GM21360 (cell line): ENCODE measurements around the gene CCND1.
"Not testable (repeated sequence)": the region's sequence is repeated elsewhere in the genome, so short reads cannot be mapped to it uniquely, and the experiment has no call there.

Experiments
- ATAC-seq: cut with Tn5 transposase; IDR thresholded peaks from one replicate; pipeline ENCODE4 v1.9.1; 2021; ENCODE audit warnings: mild to moderate bottlenecking, moderate library complexity; ENCODE audit not compliant: unreplicated experiment

The CCND1 gene

DNA sequence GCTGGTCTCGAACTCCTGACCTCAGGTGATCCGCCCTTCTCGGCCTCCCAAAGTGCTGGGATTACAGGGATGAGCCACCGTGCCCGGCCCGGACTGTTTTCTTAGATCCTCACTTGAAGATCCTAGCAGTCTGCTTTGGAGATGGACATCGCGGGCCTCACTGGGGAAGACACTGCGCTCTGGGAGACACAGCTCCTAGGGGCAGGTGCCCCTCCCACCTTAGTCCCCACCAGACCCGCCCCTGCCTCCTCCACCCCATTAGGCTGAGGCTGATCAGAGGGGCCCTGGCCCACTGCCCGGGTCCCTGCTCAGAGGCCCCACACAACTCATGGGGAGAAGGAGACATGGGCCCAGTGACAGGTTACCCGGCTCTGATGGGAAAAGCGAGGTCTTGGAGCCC, 45.5 kb downstream of the CCND1 start:
- no peak for ATAC-seq

DNA sequence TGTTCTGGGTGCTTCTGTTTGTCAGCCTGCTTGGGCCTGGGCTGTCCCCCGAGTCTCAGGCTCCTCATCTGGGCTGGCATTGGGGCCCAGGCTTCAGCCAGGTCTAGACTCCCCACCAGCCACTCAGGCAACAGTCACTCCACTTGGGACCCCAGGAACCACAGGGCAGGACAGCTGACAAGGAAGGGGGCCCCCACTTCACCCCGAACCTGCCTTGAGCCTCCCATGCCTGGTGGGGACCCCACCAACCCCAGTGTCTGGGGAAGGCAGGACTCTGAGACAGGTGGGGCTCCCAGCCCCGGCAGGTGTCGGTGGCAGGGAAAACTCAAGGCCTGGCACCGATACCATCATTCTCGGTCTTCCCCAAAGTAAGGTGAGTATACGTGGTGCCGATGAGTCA, 45.9 kb downstream of the CCND1 start:
- ATAC-seq = no peak

DNA sequence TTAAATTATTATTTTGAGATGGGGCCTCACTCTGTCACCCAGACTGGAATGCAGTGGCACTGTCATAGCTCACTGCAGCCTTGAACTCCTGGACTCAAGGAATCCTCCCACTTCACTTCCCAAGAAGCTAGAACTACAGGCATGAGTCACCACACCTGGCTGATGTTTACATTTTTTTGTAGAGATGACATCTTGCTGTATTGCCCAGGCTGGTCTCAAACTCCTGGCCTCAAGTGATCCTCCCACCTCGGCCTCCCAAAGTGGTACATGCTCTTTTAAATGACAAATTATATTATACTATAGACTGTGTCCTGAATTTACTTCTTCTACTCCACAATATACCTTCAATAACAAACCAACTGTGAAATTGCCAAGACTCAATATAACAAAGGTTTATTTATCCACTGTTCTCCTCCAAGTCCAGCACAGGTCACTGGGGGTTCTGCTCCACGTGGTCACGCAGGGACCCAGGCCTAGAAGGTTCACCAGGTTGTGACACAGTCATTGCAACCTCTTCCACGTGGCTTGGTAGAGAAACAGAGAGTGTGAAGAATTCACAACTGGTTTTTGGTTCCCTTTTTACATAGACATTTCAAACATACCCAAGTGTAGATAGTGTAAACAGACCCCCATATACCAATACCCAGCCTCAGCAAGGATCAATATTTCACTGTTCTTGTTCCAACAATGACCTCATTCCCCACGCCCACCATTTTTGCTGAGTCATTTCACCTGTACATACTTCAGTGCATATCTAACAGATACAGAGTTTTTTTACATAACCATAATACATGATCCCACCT, 47.2 kb downstream of the CCND1 start:
- ATAC-seq = not testable (repeated sequence)

DNA sequence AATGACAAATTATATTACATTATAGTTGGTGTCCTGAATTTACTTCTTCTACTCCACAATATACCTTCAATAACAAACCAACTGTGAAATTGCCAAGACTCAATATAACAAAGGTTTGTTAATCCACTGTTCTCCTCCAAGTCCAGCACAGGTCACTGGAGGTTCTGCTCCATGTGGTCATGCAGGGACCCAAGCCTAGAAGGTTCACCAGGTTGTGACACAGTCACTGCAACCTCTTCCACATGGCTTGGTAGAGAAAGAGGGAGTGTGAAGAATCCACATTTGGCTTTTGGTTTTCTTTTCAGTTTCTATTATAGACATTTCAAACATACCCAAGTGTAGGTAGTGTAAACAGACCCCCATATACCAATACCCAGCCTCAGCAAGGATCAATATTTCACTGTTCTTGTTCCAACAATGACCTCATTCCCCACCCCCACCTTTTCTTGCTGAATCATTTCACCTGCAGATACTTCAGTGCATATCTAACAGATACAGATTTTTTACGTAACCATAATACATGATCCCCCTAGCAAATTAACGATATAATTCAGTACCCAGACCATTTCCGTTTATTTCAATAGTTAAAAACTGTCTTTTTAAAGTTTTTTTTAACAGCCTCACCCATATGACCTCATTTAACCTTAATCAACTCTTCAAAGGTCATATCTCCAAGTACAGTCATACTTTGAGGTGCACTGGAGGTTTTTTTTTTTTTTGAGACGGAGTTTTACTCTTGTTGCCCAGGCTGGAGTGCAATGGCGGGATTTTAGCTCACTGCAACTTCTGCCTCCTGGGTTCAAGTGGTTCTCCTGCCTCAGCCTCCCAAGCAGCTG, 48.7 kb downstream of the CCND1 start:
- ATAC-seq = no peak

DNA sequence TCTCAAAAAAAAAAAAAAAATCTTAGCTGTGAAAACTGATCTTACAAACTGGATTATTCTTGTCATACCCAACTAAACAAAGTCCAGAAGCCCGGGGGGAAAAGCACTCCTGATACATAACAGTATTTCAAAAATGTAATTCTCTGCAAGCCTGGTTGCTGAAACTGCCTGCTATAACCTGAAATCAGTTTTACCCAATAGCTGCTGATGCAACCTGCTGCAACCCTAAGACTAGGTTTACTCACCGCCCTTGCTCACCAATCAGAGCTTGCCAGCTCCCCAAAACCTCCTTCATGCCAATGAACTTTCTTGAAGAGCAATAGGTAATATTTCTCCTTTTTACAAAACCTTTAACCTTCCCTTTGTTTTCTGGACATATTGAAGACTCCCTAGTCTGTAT, 50.5 kb downstream of the CCND1 start:
- ATAC-seq = no peak

DNA sequence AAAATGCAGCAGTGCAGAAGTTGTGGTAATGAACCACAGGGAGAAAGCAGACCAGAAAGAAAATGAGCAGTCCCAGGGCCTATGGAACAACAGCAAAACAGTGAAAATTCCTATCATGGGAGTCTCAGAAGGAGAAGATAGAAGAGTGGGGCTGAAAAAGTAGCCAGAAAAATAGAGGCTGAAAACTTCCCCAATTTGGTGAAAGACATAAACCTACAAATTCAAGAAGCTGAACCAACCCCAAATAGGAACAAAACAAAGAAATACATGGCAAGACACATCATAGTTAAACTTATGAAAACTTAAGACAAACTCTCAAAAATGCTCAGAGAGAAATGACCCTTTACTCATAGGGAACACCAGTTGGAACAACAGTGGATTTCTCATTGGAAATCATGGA, 51.5 kb downstream of the CCND1 start:
- ATAC-seq = no peak

DNA sequence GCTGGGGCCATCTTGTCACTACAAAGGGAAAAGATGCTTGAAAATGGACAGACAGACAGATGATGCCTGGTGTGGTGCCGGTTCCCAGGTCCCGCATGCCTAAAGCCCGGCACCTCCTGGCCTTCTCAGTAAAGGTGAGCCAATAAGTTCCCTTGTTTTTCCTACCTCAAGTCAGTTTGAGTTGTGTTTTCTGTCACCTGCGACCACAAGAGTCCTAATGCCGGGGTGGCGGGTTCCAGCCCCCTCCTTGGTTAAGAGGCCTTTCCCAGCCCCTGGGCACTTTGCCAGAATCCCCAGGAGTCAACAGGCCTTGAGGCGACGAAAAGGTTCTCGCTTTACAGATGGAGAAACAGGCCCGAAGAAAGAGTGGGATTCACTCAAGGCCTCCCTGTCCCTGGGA, 53.8 kb downstream of the CCND1 start:
- ATAC-seq = no peak

DNA sequence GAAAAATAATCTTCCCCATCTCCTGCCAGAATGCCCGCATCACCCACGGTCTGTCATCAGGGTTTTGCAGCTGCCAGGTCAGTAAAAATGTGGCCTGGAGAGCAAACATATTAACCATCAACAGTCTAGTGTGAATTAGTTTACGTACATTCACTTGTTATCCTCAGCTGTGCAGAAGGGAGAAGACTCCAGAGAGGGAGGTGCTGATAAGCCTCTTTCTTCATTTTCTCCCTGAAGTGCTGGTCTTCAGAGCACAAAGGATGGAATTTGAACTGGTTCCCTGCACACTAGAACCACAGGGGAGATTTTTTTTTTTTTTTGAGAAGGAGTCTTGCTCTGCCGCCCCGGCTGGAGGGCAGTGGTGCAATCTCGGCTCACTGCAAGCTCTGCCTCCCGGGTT, 54.6 kb downstream of the CCND1 start:
- no peak for ATAC-seq

DNA sequence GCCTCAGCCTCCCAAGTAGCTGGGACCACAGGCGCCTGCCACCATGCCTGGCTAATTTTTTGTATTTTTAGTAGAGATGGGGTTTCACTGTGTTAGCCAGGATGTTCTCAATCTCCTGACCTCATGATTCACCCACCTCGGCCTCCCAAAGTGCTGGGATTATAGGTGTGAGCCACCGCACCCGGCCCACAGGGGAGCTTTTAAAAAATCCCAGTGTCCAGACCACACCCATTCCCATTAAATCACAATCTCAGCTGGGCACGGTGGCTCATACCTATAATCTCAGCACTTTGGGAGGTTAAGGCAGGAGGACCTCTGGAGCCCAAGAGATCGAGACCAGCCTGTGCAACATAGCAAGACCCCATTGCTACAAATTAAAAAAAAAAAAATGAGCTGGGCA, 55.0 kb downstream of the CCND1 start:
- ATAC-seq = not testable (repeated sequence)

DNA sequence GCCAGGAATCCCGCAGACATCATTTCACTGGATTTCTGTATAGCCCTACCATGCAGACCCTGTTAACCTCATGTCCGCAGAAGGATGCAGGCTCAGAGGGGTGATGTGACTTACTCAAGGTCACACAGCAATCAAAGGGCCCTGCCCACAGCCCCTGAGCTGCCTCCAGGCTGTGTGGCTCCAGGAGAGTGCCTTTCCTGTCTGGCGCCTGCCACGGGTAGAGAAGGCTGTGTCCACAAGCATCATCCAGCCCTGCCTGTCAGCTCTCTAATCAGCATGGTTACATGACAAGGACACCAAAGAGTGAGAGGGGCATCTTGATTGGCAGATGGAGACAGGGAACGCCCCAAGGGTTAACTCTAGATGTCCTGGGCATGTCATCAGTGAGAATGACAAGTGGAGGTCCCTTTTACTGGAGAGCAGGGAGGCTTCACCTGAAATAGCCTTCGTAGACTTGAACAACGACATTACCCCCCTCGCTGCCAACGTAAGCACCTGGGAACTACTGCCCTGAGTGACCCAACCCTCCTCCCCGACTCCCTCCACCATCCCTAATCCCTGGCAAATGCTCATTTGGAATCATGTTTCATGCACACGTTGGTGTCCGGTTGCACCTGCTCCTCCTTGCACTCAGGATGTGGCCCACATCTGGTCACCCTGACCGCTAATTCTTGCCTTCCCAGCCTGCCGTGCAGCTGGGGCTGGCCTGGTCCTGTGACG, 56.0 kb downstream of the CCND1 start:
- no peak for ATAC-seq

DNA sequence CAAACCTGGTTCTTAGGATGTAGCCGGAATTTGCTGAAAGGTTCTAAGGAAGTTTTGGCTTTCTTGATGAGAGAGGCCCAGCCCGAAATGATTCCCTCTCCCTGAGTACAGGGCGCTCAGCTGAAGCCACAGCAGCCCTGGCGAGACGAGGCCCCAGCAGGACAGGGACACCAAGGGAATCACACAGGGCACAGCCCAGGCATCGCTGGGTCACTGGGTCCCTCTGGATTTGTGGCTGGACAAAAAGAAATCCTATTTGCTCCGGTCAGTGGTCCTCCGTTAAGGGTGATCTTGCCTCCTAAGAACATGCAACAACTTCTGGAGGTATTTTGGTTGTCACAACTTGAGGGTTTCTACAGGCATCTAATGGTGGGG, 56.5 kb downstream of the CCND1 start:
- no peak for ATAC-seq

DNA sequence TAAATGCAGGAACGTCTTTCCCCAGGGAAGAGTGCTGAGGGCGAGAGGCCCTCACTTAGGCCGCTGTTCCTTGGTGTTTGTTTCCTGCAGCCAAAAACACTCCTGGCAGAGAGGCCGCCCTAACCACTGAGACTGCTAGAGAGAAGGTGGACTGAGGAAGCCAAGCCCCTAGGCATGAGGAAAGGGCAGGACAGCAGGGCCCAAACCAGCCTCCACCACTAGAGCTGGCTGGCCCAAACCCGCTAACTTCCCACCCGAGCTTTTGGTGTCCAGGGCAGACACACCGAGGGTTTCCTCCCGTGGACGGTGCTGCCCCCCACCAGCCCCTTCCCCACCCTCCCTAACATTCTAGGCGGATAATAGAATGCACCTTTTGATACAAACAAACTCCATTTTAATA, 56.9 kb downstream of the CCND1 start:
- no peak for ATAC-seq

DNA sequence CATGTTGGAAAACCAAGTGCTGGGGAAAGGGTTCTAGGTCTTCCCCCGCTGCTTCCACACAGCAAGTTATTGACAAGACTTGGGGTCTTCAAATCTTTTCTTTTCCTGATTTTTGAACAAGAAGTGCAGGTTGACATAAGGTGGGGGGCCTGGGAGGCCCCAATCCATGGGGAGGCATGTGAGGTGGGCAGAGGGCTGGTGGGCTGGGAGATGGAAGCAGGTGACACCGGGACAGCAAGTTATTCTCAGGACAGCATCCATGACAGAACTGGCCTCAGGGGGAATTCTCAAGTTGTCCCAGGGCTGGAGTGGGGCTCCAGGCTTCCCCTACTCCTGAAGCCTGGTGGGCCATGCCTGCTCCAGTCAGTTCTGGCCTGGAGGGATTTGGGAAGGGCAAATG, 57.4 kb downstream of the CCND1 start:
- ATAC-seq = no peak

DNA sequence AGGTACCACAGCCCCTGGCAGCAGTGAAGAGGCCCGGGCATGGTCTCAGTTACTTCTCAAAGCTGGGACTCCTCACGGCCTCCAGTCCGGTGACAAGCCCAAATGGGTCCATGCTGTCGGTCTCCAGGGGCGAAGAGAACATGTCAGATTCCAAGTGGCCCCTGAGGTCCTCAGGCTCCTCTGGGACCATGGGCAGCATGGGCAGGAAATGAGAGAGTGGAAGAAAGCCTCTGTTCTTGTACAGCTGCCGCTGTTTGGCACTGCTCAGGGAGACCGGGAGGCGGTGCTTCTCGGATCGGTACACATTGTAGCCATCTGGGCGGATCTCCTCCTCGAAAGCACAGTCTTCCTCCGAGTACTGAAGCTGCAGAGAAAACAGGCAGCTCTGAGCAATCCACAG, 58.3 kb downstream of the CCND1 start:
- no peak for ATAC-seq

DNA sequence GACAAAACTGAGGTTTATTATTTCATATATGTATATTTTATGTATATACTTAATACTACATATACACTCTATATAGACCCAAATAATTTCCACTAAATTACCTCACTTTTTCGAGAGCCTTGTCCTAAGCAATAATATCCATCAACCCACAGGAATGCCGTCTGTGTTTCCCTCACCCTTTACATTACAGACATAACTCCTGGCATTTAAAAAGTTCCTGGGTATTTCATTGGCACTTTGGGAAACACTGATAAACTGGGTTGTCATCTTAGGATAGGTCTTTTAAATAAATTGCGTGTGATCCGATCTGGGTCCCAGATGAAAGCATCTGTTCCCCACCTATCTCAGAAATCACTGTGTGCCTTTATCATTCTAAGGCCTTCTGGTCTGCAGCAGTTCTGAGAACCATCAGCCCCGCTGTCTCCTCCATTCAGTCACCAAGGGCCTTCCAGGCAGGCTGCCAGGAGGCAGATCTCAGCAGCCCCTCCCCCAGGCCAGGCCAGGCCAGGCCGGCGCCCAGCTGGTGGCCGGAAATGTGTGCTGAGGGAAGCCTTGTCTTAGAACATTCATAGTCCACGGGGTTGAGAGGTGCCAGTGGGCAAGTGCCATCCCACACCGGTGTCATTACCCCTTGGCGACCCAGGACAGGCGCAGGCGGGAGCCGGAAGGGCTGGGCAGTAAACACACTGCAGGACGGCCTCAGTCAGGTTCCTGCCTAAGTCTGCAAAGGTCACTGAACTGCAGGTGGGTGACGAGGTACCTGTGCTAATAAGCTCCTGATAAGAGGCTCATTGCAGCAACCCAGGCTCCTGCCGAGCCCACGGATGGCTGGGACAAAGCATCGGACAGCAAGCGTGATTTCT, 59.6 kb downstream of the CCND1 start:
- ATAC-seq = no peak

DNA sequence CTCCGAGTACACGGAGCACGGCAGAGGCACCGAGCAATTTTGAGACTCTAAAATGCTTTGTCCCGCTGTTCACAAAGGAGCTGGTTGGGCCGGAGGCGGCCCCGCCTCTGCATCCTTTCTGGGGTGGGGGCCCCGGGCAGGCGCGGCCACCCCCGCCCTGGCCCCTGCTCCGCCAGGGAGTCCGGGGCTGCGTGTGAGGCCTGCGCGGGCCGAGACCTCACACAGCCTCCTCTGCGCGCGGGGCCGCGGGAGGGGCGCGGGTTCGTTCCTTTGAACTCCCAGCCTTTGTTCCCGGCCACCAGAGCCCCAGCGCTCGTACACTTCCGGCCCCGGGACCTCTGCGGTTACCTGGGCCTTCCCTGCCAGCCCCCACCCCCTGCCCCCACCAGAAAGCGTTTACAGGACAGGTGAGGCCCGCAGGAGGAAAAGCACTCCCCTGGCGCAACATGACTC, 61.3 kb downstream of the CCND1 start:
- ATAC-seq = no peak

DNA sequence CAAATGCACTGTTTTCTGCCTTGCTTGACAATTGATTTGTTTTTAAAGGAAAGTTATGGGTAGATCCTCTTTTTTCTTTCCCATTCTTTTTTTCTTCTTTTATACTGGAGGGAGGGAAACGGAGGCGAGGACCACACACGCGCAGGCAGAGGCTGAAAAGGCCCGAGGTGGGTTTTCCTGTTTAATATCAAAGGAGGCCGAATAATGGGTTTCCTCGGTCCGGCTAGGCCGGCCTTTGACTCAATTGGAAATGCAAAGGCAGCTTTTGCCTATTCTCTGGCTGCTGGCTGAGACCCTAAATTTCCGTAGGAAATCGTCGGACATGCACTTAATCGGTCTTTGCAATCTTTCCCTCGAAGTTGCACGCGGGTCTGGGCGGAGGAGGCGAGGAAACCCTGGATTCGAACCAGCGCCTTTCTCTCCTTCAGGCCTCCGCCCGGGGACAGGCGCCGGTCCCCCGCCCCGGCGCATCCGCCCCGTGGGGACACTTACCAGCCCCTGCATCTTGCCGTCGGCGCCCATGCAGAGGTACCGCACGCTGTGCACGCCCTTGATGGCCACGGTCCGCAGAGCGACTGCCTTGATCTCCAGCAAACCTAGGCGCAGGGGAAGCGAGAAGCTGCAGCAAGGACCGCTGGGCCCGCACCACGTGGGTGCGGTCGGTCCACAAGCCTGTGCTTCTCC, 62.0 kb downstream of the CCND1 start:
- ATAC-seq = no peak

DNA sequence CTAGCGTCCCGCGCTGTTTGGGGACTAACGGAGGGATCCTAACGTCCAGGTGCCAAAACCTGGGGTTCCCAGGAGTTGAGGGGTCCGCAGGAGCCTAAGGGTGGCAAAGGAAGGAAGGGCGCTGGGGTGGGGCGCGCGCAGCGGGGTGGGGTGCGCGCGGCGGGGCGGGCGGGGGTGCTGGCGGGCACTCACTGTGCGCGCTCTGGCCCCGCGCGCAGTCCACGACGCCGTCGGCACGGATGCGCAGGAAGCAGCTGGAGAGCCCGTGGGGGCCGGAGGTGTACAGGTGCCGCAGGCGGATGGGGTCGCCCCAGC, 62.5 kb downstream of the CCND1 start:
- ATAC-seq = no peak
